ENCODE results near the gene TMEM132D.

TMEM132D gene

GRCh38 chr12:129401572-129401971 is 502.3 kb downstream of the TMEM132D start:
- no peak for DNase-seq

GRCh38 chr12:129394177-129394825 is 509.5 kb downstream of the TMEM132D start:
- DNase-seq, result no peak

GRCh38 chr12:129393357-129393937 is 510.4 kb downstream of the TMEM132D start:
- DNase-seq, result no peak

GRCh38 chr12:129385637-129385990 is 518.2 kb downstream of the TMEM132D start:
- no peak for DNase-seq

GRCh38 chr12:129383956-129384355 is 519.9 kb downstream of the TMEM132D start:
- no peak for DNase-seq

- DNase-seq, result no peak
Measured at GRCh38 chr12:129381715-129382114, 522.1 kb downstream of the TMEM132D start.

- no peak for DNase-seq
Measured at GRCh38 chr12:129379076-129379804, 524.6 kb downstream of the TMEM132D start.

- no peak for DNase-seq
Measured at GRCh38 chr12:129378496-129378895, 525.3 kb downstream of the TMEM132D start.

- DNase-seq, result no peak
Measured at GRCh38 chr12:129373746-129374145, 530.1 kb downstream of the TMEM132D start.

GRCh38 chr12:129372876-129373275 is 530.9 kb downstream of the TMEM132D start:
- no peak for DNase-seq

GRCh38 chr12:129372348-129372747 is 531.5 kb downstream of the TMEM132D start:
- DNase-seq, result no peak

GRCh38 chr12:129371268-129371667 is 532.6 kb downstream of the TMEM132D start:
- DNase-seq, result no peak

- DNase-seq, result no peak
Measured at GRCh38 chr12:129366656-129367055, 537.2 kb downstream of the TMEM132D start.

GRCh38 chr12:129363041-129363440 is 540.8 kb downstream of the TMEM132D start:
- no peak for DNase-seq

GRCh38 chr12:129357233-129357632 is 546.6 kb downstream of the TMEM132D start:
- DNase-seq, result no peak

GRCh38 chr12:129351481-129351880 is 552.3 kb downstream of the TMEM132D start:
- no peak for DNase-seq

GRCh38 chr12:129339336-129339735 is 564.5 kb downstream of the TMEM132D start:
- DNase-seq, result no peak

- DNase-seq, result no peak
Measured at GRCh38 chr12:129337413-129337812, 566.4 kb downstream of the TMEM132D start.

GRCh38 chr12:129335773-129336172 is 568.1 kb downstream of the TMEM132D start:
- DNase-seq, result no peak

GRCh38 chr12:129332286-129332685 is 571.5 kb downstream of the TMEM132D start:
- DNase-seq, result no peak

GRCh38 chr12:129331356-129332085 is 572.3 kb downstream of the TMEM132D start:
- no peak for DNase-seq

GRCh38 chr12:129328235-129328634 is 575.6 kb downstream of the TMEM132D start:
- DNase-seq, result no peak

- no peak for DNase-seq
Measured at GRCh38 chr12:129325566-129325965, 578.3 kb downstream of the TMEM132D start.

GRCh38 chr12:129312048-129312447 is 591.8 kb downstream of the TMEM132D start:
- DNase-seq, result no peak

All from activated CD8-positive, alpha-beta memory T cell treated with anti-CD3 and anti-CD28 coated beads, Interleukin-2, amount 50 U/mL, for 4 hours (primary cell).